Measurements from ENCODE around the gene FLNA. TPM values are rescaled to one million over a fixed set of nuclear protein-coding genes. Genes with fewer than 3 reads are reported as not detected.

FLNA gene
- total and polyA plus RNA-seq, 10 of the 15 experiments (the other 5 are each of a cell fraction or from before 2014, with no cell fraction given), result 5.1 to 643 (median 171) TPM

- TF ChIP-seq PKNOX1 (IDR thresholded peaks at IDR 0.05) (0 out of 2 replicates have a peak, but pooled peaks have one; percentile 2), RAD21 (IDR thresholded peaks at IDR 0.05; ENCODE audit: insufficient read depth, low read depth, low read length) (no peak), SUZ12 (IDR thresholded peaks at IDR 0.05; ENCODE audit: unreplicated experiment) (no peak), ZBED1 (IDR thresholded peaks at IDR 0.05; ENCODE audit: borderline replicate concordance) (no peak), TARDBP (IDR thresholded peaks at IDR 0.05; ENCODE audit: borderline replicate concordance) (no peak), KLF5 (IDR thresholded peaks at IDR 0.05; ENCODE audit: partially characterized antibody) (no peak), NFXL1 (IDR thresholded peaks at IDR 0.05; ENCODE audit: borderline replicate concordance) (no peak), PAX5 (IDR thresholded peaks at IDR 0.05; ENCODE audit: borderline replicate concordance, low read depth, low read length) (no peak), SPI1 (IDR thresholded peaks at IDR 0.05; ENCODE audit: borderline replicate concordance, insufficient read depth, low read depth, low read length) (no peak), E2F4 (IDR thresholded peaks at IDR 0.05; ENCODE audit: low read depth, low read length) (no peak), TBL1XR1 (IDR thresholded peaks at IDR 0.05; ENCODE audit: low read depth, low read length) (no peak), NKRF (conservative IDR thresholded peaks at IDR 0.05) (peak; percentile 30; the same call in 1 of the 2 replicates), ZNF622 (IDR thresholded peaks at IDR 0.05) (no peak), CEBPZ (IDR thresholded peaks at IDR 0.05; ENCODE audit: low read depth, low read length) (no peak), NBN (IDR thresholded peaks at IDR 0.05) (no peak), SREBF1 (IDR thresholded peaks at IDR 0.05; ENCODE audit: low read length) (no peak), ZNF217 (IDR thresholded peaks at IDR 0.05) (no peak), CREM (IDR thresholded peaks at IDR 0.05; ENCODE audit: low read depth) (peak; percentile 42; the same call in 1 of the 2 replicates), ESRRA (IDR thresholded peaks at IDR 0.05; ENCODE audit: low read length) (no peak), E4F1 (IDR thresholded peaks at IDR 0.05; ENCODE audit: borderline replicate concordance, partially characterized antibody) (no peak), NFIC (IDR thresholded peaks at IDR 0.05; ENCODE audit: low read depth, low read length) (no peak), POLR2A (IDR thresholded peaks at IDR 0.05; ENCODE audit: low read depth, low read length) (peak; percentile 76)
Measured at GRCh38 chrX:154378059-154378798, 3.8 kb upstream of the FLNA start (continued).

All from GM12878 (cell line).